AG09309 (cell line): ENCODE results near the gene POLE.

ENCODE experiments used
- DNase-seq: peaks from one replicate; pipeline ENCODE4 v3.0.0-alpha.2; 2010; ENCODE audit warnings: low read depth
- H3K4me3 ChIP-seq: 2 replicates; pipeline ENCODE4 v1.5.1; 2011; ENCODE audit warnings: mild to moderate bottlenecking, low read depth, low read length, moderate library complexity; ENCODE audit not compliant: control insufficient read depth
- CTCF ChIP-seq: IDR thresholded peaks from 2 replicates; pipeline ENCODE4 v1.5.1; 2011; ENCODE audit warnings: mild to moderate bottlenecking, low read depth, low read length, inconsistent platforms; ENCODE audit not compliant: insufficient read depth, control insufficient read depth; ENCODE audit errors: missing control alignments

The POLE gene

GRCh38 chr12:132731574-132731973 lies 44.4 kb upstream of the POLE start:
- DNase-seq: no peak
- no peak for TF ChIP-seq CTCF

GRCh38 chr12:132730353-132730752 lies 43.2 kb upstream of the POLE start:
- DNase-seq: no peak
- H3K4me3 ChIP-seq: no peak overlapping the region
- TF ChIP-seq CTCF: no peak

More at GRCh38 chr12:132731574-132731973, 44.4 kb upstream of the POLE start:
- no peak overlapping the region for H3K4me3 ChIP-seq

GRCh38 chr12:132729541-132730320 lies 42.6 kb upstream of the POLE start:
- H3K4me3 ChIP-seq: no peak overlapping the region
- TF ChIP-seq CTCF: no peak
- no peak for DNase-seq

GRCh38 chr12:132728502-132728901 lies 41.4 kb upstream of the POLE start:
- no peak for TF ChIP-seq CTCF
- no peak overlapping the region for H3K4me3 ChIP-seq
- no peak for DNase-seq

- DNase-seq: no peak
- H3K4me3 ChIP-seq: no peak overlapping the region
- no peak for TF ChIP-seq CTCF
Measured at GRCh38 chr12:132727091-132727794, 40.1 kb upstream of the POLE start.

- DNase-seq: no peak
- H3K4me3 ChIP-seq: no peak overlapping the region
Measured at GRCh38 chr12:132726386-132726785, 39.2 kb upstream of the POLE start.

More at GRCh38 chr12:132726386-132726785, 39.2 kb upstream of the POLE start:
- no peak for TF ChIP-seq CTCF
